CD14-positive monocyte (primary cell): ENCODE results near the gene LRP1B. TPM values are rescaled to one million over a fixed set of nuclear protein-coding genes. Genes with fewer than 3 reads are reported as not detected.

Experiments
- DNase-seq, 3 donors: peaks; one replicate each; pipeline ENCODE4 v3.0.0-alpha.2; 2011 to 2022
- H2AFZ ChIP-seq: 2 replicates; pipeline ENCODE4 v1.6.0; 2012; ENCODE audit warnings: mild to moderate bottlenecking, low read depth, low read length, inconsistent platforms; ENCODE audit not compliant: insufficient read depth, poor library complexity, severe bottlenecking
- H3K27ac ChIP-seq, 2 donors: 1 replicate in 1 of 2; 2 replicates in 1 of 2; pipeline ENCODE4 v1.5.1; 2012 to 2013; ENCODE audit warnings: low read length in 2 of 2, control low read depth in 1 of 2, inconsistent platforms in 1 of 2, low read depth in 1 of 2, mild to moderate bottlenecking in 1 of 2
- H3K27me3 ChIP-seq, 2 donors: one replicate each; pipeline versions ENCODE4 v1.6.0 to v1.6.1; 2011 to 2013; ENCODE audit warnings: low read length in 2 of 2; ENCODE audit not compliant: control insufficient read depth in 2 of 2, insufficient read depth in 2 of 2
- H3K36me3 ChIP-seq, 2 donors: replicated peaks in 1 of 2; 1 replicate in 1 of 2; 2 replicates in 1 of 2; pipeline versions ENCODE4 v1.5.1 to v1.6.1; 2012 to 2013; ENCODE audit warnings: low read length in 2 of 2, control low read depth in 1 of 2, inconsistent platforms in 1 of 2, mild to moderate bottlenecking in 1 of 2; ENCODE audit not compliant: insufficient read depth in 2 of 2, control insufficient read depth in 1 of 2
- H3K4me1 ChIP-seq, 2 donors: 1 replicate in 1 of 2; 2 replicates in 1 of 2; pipeline versions ENCODE4 v1.5.1 to v1.6.1; 2012 to 2013; ENCODE audit warnings: low read length in 2 of 2, control low read depth in 1 of 2, inconsistent platforms in 1 of 2, mild to moderate bottlenecking in 1 of 2, moderate library complexity in 1 of 2; ENCODE audit not compliant: insufficient read depth in 2 of 2, control insufficient read depth in 1 of 2
- H3K4me2 ChIP-seq: replicated peaks from 2 replicates; pipeline ENCODE3; 2012; ENCODE audit warnings: low read length, moderate library complexity, mild to moderate bottlenecking; ENCODE audit not compliant: poor library complexity, severe bottlenecking; ENCODE audit errors: extremely low read depth
- H3K4me3 ChIP-seq, 3 experiments: fragments of 200-600 bp in 1 of 3; sonication (generic) in 1 of 3; replicated peaks in 1 of 3; 1 replicate in 2 of 3; 2 replicates in 1 of 3; pipeline ENCODE4 v1.5.1; 2011 to 2013; ENCODE audit warnings: low read length in 3 of 3, mild to moderate bottlenecking in 3 of 3, control low read depth in 2 of 3, low read depth in 2 of 3, inconsistent platforms in 1 of 3, moderate library complexity in 1 of 3
- H3K79me2 ChIP-seq: 2 replicates; pipeline ENCODE4 v1.6.0; 2012; ENCODE audit warnings: mild to moderate bottlenecking, control low read depth, inconsistent platforms, low read length, moderate library complexity; ENCODE audit not compliant: insufficient read depth
- H3K9ac ChIP-seq: 2 replicates; pipeline ENCODE4 v1.6.0; 2017; ENCODE audit warnings: low read length, mild to moderate bottlenecking; ENCODE audit not compliant: insufficient read depth, poor library complexity, severe bottlenecking
- H3K9me3 ChIP-seq, 2 donors: replicated peaks in 1 of 2; 1 replicate in 1 of 2; 2 replicates in 1 of 2; pipeline versions ENCODE4 v1.5.1 to v1.6.1; 2012 to 2013; ENCODE audit warnings: low read length in 2 of 2, control low read depth in 1 of 2; ENCODE audit not compliant: control insufficient read depth in 1 of 2, insufficient read depth in 1 of 2
- H4K20me1 ChIP-seq: 2 replicates; pipeline ENCODE4 v1.6.0; 2012; ENCODE audit warnings: mild to moderate bottlenecking, low read length, control low read depth, moderate library complexity; ENCODE audit not compliant: insufficient read depth
- H3K27ac Mint-ChIP-seq, 7 donors: one replicate each; pipeline ENCODE4 v1.8.0; 2020; ENCODE audit warnings: mild to moderate bottlenecking in 7 of 7, mixed read lengths in 7 of 7, moderate library complexity in 6 of 7, inconsistent platforms in 2 of 7
- H3K27me3 Mint-ChIP-seq, 3 donors: one replicate each; pipeline ENCODE4 v1.8.0; 2021 to 2022; ENCODE audit warnings: low read depth in 3 of 3, mild to moderate bottlenecking in 3 of 3, mixed read lengths in 3 of 3, moderate library complexity in 3 of 3, inconsistent platforms in 1 of 3
- H3K36me3 Mint-ChIP-seq, 2 donors: one replicate each; pipeline ENCODE4 v1.8.0; 2020; ENCODE audit warnings: mixed read lengths in 2 of 2, inconsistent platforms in 1 of 2, mild to moderate bottlenecking in 1 of 2
- H3K4me1 Mint-ChIP-seq: one replicate; pipeline ENCODE4 v1.8.0; 2020; ENCODE audit warnings: mild to moderate bottlenecking, mixed read lengths
- H3K4me3 Mint-ChIP-seq, 2 donors: one replicate each; pipeline ENCODE4 v1.8.0; 2020; ENCODE audit warnings: mild to moderate bottlenecking in 2 of 2, mixed read lengths in 2 of 2, moderate library complexity in 1 of 2
- H3K9me3 Mint-ChIP-seq, 7 donors: one replicate each; pipeline ENCODE4 v1.8.0; 2020 to 2022; ENCODE audit warnings: mixed read lengths in 7 of 7, mild to moderate bottlenecking in 6 of 7, moderate library complexity in 6 of 7, inconsistent platforms in 2 of 7
- WGBS: methylation state at CpG from one replicate; pipeline ENCODE4 v1.1.5; 2013; ENCODE audit warnings: missing lambda C conversion rate; ENCODE audit not compliant: insufficient coverage; 5-methylcytosine and 5-hydroxymethylcytosine counted together
- intact Hi-C, 2 donors: fragments of 100-400 bp; cut with micrococcal nuclease; formaldehyde crosslinking; loops; one replicate each; pipeline versions ENCODE4 v1.15.0 to v1.15.1; 2023
- polyA plus RNA-seq, 3 donors: library from polyadenylated mRNA; depleted of rRNA in 1 of 3; unstranded in 2 of 3; stranded (reverse) in 1 of 3; fragments of 300-500 nt in 2 of 3; fragments of >200 nt in 1 of 3; fragmentation: Illumina TruSeq in 2 of 3; gene quantifications; 1 replicate in 2 of 3; 2 replicates in 1 of 3; pipeline ENCODE4 v1.2.3, GENCODE V29; 2012 to 2021
- TF ChIP-seq, protein P1 (sequence below): fragments of 200-600 bp; IDR thresholded peaks from one replicate; pipeline ENCODE4 v1.8.0; 2022; ENCODE audit warnings: antibody characterized with exemption, mild to moderate bottlenecking

LRP1B gene
- polyA plus RNA-seq, 3 donors: not detected

GRCh38 chr2:140542627-140543026, 1588.2 kb downstream of the LRP1B start:
- Histone ChIP-seq H3K9me3 (no peaks in the 10 kb centered on the region), H3K27me3 (no peaks in the 10 kb centered on the region), H3K9ac (no peak overlapping the region), H2AFZ (no peak overlapping the region), H4K20me1 (no peaks in the 10 kb centered on the region), H3K79me2 (no peaks in the 10 kb centered on the region), H3K36me3 (no peaks in the 10 kb centered on the region), H3K4me3 (no peak overlapping the region), H3K4me1 (no peaks in the 10 kb centered on the region), H3K4me2 (no peak overlapping the region), H3K27ac (no peak overlapping the region)
- 76% methylated on average over 2 of the region's 5 CpGs for WGBS
- DNase-seq: no peak
- no peaks in the 10 kb centered on the region for H3K4me1 Mint-ChIP-seq
- H3K4me3 Mint-ChIP-seq: no peak overlapping the region
- peaks cover 0 to 1% (median 0%) of the 10 kb centered on the region in 3 donors for H3K27me3 Mint-ChIP-seq
- intact Hi-C loops: no loop called here
- TF ChIP-seq, protein P1, sequence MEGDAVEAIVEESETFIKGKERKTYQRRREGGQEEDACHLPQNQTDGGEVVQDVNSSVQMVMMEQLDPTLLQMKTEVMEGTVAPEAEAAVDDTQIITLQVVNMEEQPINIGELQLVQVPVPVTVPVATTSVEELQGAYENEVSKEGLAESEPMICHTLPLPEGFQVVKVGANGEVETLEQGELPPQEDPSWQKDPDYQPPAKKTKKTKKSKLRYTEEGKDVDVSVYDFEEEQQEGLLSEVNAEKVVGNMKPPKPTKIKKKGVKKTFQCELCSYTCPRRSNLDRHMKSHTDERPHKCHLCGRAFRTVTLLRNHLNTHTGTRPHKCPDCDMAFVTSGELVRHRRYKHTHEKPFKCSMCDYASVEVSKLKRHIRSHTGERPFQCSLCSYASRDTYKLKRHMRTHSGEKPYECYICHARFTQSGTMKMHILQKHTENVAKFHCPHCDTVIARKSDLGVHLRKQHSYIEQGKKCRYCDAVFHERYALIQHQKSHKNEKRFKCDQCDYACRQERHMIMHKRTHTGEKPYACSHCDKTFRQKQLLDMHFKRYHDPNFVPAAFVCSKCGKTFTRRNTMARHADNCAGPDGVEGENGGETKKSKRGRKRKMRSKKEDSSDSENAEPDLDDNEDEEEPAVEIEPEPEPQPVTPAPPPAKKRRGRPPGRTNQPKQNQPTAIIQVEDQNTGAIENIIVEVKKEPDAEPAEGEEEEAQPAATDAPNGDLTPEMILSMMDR: no peak
- no peak overlapping the region for H3K27ac Mint-ChIP-seq
- peaks cover 0 to 3% (median 0%) of the 10 kb centered on the region in 7 donors for H3K9me3 Mint-ChIP-seq
- H3K36me3 Mint-ChIP-seq: no peaks in the 10 kb centered on the region

GRCh38 chr2:140539242-140539875, 1591.5 kb downstream of the LRP1B start:
- peaks cover 0 to 1% (median 0%) of the 10 kb centered on the region in 3 donors for H3K27me3 Mint-ChIP-seq
- no peaks in the 10 kb centered on the region for H3K27me3 ChIP-seq

More at GRCh38 chr2:140539242-140539875, 1591.5 kb downstream of the LRP1B start:
- H3K4me2 ChIP-seq: no peak overlapping the region
- no peak overlapping the region for H3K9ac ChIP-seq
- H2AFZ ChIP-seq: no peak overlapping the region
- no peak overlapping the region for H3K27ac Mint-ChIP-seq
- no peak overlapping the region for H3K27ac ChIP-seq
- H3K36me3 ChIP-seq: no peaks in the 10 kb centered on the region
- H3K4me3 ChIP-seq: no peak overlapping the region
- H3K9me3 Mint-ChIP-seq: no peaks in the 10 kb centered on the region
- intact Hi-C loops: no loop called here
- H3K4me3 Mint-ChIP-seq: no peak overlapping the region
- DNase-seq: no peak
- no peaks in the 10 kb centered on the region for H3K4me1 ChIP-seq
- H3K4me1 Mint-ChIP-seq: no peaks in the 10 kb centered on the region
- H3K36me3 Mint-ChIP-seq: no peaks in the 10 kb centered on the region
- no peaks in the 10 kb centered on the region for H3K9me3 ChIP-seq
- WGBS: 87% methylated on average over 6 of the region's 7 CpGs
- TF ChIP-seq, protein P1: no peak
- H4K20me1 ChIP-seq: no peaks in the 10 kb centered on the region
- H3K79me2 ChIP-seq: no peaks in the 10 kb centered on the region
